ENCODE data around the gene ASMTL. TPM values are rescaled to one million over a fixed set of nuclear protein-coding genes. Genes with fewer than 3 reads are reported as not detected.

The ASMTL gene
- 27.1 TPM for total RNA-seq

GRCh38 chrX:1452516-1453394 lies at the start of gene ASMTL:
TSS of gene ASMTL (minus strand) at chrX:1452909. CDS start at chrX:1452840, 69 bp downstream.
- H3K4me3 ChIP-seq, result peak within 1 kb of the TSS; percentile 89 to 100
- no peaks in the 10 kb centered on the region for H3K9me3 ChIP-seq
- DNase-seq (ENCODE audit: low spot score in 2 of 2), result peak; percentile 96 to 100
- intact Hi-C loops (cut with DNase I), result loop anchor here (1.0 to 10.0 kb wide), 7 partner anchors 60 to 1476 kb away; partner anchors contain the start of genes DHRSX, PPP2R3B, SLC25A6 and ZBED1
- H3K27ac ChIP-seq, result peak within 1 kb of the TSS; percentile 92 to 95
- no peaks in the 10 kb centered on the region for H3K27me3 ChIP-seq
- no peak for TF ChIP-seq CTCF (IDR thresholded peaks at IDR 0.05)
- no peaks in the 10 kb centered on the region for H3K36me3 ChIP-seq
- H3K4me1 ChIP-seq, result peaks cover 12 to 13% of the 10 kb centered on the region in 2 donors

GRCh38 chrX:1502241-1502640 lies 49.5 kb upstream of the ASMTL start:
- no peaks in the 10 kb centered on the region for H3K27me3 ChIP-seq
- H3K27ac ChIP-seq, result no peak overlapping the region
- no peak for TF ChIP-seq CTCF (IDR thresholded peaks at IDR 0.05)
- H3K4me3 ChIP-seq, result no peak overlapping the region
- no peaks in the 10 kb centered on the region for H3K36me3 ChIP-seq
- intact Hi-C loops (cut with DNase I), result no loop called here
- H3K9me3 ChIP-seq, result no peaks in the 10 kb centered on the region
- peak in 1 of 2 donors; percentile 58 for DNase-seq (ENCODE audit: low spot score in 2 of 2)
- no peaks in the 10 kb centered on the region for H3K4me1 ChIP-seq

GRCh38 chrX:1500701-1501624 lies 48.3 kb upstream of the ASMTL start:
- no peak for TF ChIP-seq CTCF (IDR thresholded peaks at IDR 0.05)
- Histone ChIP-seq H3K27ac (no peak overlapping the region), H3K9me3 (no peaks in the 10 kb centered on the region), H3K4me1 (no peaks in the 10 kb centered on the region), H3K27me3 (no peaks in the 10 kb centered on the region), H3K36me3 (no peaks in the 10 kb centered on the region), H3K4me3 (no peak overlapping the region)
- intact Hi-C loops (cut with DNase I), result no loop called here
- peak in 1 of 2 donors; percentile 50 for DNase-seq (ENCODE audit: low spot score in 2 of 2)

GRCh38 chrX:1496076-1496475 lies 43.4 kb upstream of the ASMTL start:
- Histone ChIP-seq H3K36me3 (no peaks in the 10 kb centered on the region), H3K4me3 (no peak overlapping the region), H3K27me3 (no peaks in the 10 kb centered on the region), H3K9me3 (no peaks in the 10 kb centered on the region), H3K4me1 (no peaks in the 10 kb centered on the region), H3K27ac (no peak overlapping the region)
- DNase-seq (ENCODE audit: low spot score in 2 of 2), result peak in 1 of 2 donors; percentile 43
- TF ChIP-seq CTCF (IDR thresholded peaks at IDR 0.05), result no peak
- intact Hi-C loops (cut with DNase I), result no loop called here

GRCh38 chrX:1493877-1494510 lies 41.3 kb upstream of the ASMTL start:
- H3K9me3 ChIP-seq, result no peaks in the 10 kb centered on the region
- no peaks in the 10 kb centered on the region for H3K27me3 ChIP-seq
- H3K36me3 ChIP-seq, result no peaks in the 10 kb centered on the region
- peak in 1 of 2 donors; percentile 57 for DNase-seq (ENCODE audit: low spot score in 2 of 2)
- no peak overlapping the region for H3K27ac ChIP-seq
- intact Hi-C loops (cut with DNase I), result no loop called here
- H3K4me3 ChIP-seq, result no peak overlapping the region
- TF ChIP-seq CTCF (IDR thresholded peaks at IDR 0.05), result no peak
- no peaks in the 10 kb centered on the region for H3K4me1 ChIP-seq

Data from ascending aorta (tissue), 2 donors.